Activated CD4-positive, alpha-beta T cell treated with anti-CD3 and anti-CD28 coated beads for 24 hours (primary cell): ENCODE measurements around the gene ZNF26.
"Not testable (repeated sequence)": the region's sequence is repeated elsewhere in the genome, so short reads cannot be mapped to it uniquely, and the experiment has no call there.

Source experiments
- DNase-seq, 2 donors: peaks; one replicate each; pipeline ENCODE4 v3.0.0-alpha.2; 2020; ENCODE audit warnings: low read depth in 2 of 2

ZNF26 gene

GRCh38 chr12:132955094-132956010 lies 30.8 kb upstream of the ZNF26 start:
- no peak for DNase-seq

- peak; percentile 73 to 76 for DNase-seq
These were observed 30.0 kb upstream of the ZNF26 start, which contains the start of gene ZNF605 for GRCh38 chr12:132956011-132956788. Gene ZNF605 (minus strand): TSS chr12:132956306. CDS start chr12:132945635, 10,671 bp downstream.

- not testable (repeated sequence) for DNase-seq
These were observed 24.4 kb upstream of the ZNF26 start for GRCh38 chr12:132961790-132962189.

GRCh38 chr12:132963947-132964346 lies 22.2 kb upstream of the ZNF26 start:
- DNase-seq = not testable (repeated sequence)

GRCh38 chr12:132965796-132966195 lies 20.4 kb upstream of the ZNF26 start:
- no peak for DNase-seq

- no peak for DNase-seq
These were observed 19.3 kb upstream of the ZNF26 start for GRCh38 chr12:132966676-132967415.

- DNase-seq = no peak
These were observed 18.4 kb upstream of the ZNF26 start for GRCh38 chr12:132967736-132968135.

GRCh38 chr12:132972374-132972773 lies 13.8 kb upstream of the ZNF26 start:
- DNase-seq = no peak

- DNase-seq = peak in 1 of 2 donors; percentile 39
These were observed 9.3 kb upstream of the ZNF26 start for GRCh38 chr12:132976870-132977269.

GRCh38 chr12:132986885-132987225 lies 688 bp downstream of the ZNF26 start:
- DNase-seq = no peak

- DNase-seq = no peak
These were observed 12.6 kb downstream of the ZNF26 start for GRCh38 chr12:132998741-132999140.

GRCh38 chr12:133010657-133011297 lies 24.6 kb downstream of the ZNF26 start:
- DNase-seq = no peak

- DNase-seq = no peak
These were observed 37.4 kb downstream of the ZNF26 start for GRCh38 chr12:133023566-133023965.

- DNase-seq = no peak
These were observed 40.8 kb downstream of the ZNF26 start for GRCh38 chr12:133026996-133027395.

- DNase-seq = peak; percentile 93 to 94
These were observed 51.2 kb downstream of the ZNF26 start, which contains the start of gene ZNF84 for GRCh38 chr12:133037207-133038005. Gene ZNF84 (plus strand): TSS chr12:133037509. CDS start chr12:133041468, 3,959 bp downstream.

- DNase-seq = no peak
These were observed 52.0 kb downstream of the ZNF26 start for GRCh38 chr12:133038118-133038709.

GRCh38 chr12:133046698-133047097 lies 60.5 kb downstream of the ZNF26 start:
- DNase-seq = no peak

GRCh38 chr12:133057446-133057845 lies 71.3 kb downstream of the ZNF26 start:
- DNase-seq = no peak

- DNase-seq = no peak
These were observed 72.3 kb downstream of the ZNF26 start for GRCh38 chr12:133058203-133059113.
